AML-193 (cell line): Measurements from ENCODE around the gene COL23A1.

Experiments
- DNase-seq, 2 experiments: peaks; one replicate each; lab custom pipeline; 2025; lab: John Stamatoyannopoulos, UW

The COL23A1 gene

GRCh38 chr5:178189433-178189832, 400.8 kb downstream of the COL23A1 start:
- DNase-seq, result no peak
